ENCODE measurements around the gene RAI1. TPM values are rescaled to one million over a fixed set of nuclear protein-coding genes. Genes with fewer than 3 reads are reported as not detected.
A peak's percentile ranks its signal among the peaks of the same experiment; 100 is the strongest.

RAI1 gene
- total RNA-seq, 1 experiment from 2014 or later, result 2.8 TPM

- DNase-seq (ENCODE audit: low read depth), result no peak
Measured at GRCh38 chr17:17830740-17831207, 149.5 kb downstream of the RAI1 start.

DNA sequence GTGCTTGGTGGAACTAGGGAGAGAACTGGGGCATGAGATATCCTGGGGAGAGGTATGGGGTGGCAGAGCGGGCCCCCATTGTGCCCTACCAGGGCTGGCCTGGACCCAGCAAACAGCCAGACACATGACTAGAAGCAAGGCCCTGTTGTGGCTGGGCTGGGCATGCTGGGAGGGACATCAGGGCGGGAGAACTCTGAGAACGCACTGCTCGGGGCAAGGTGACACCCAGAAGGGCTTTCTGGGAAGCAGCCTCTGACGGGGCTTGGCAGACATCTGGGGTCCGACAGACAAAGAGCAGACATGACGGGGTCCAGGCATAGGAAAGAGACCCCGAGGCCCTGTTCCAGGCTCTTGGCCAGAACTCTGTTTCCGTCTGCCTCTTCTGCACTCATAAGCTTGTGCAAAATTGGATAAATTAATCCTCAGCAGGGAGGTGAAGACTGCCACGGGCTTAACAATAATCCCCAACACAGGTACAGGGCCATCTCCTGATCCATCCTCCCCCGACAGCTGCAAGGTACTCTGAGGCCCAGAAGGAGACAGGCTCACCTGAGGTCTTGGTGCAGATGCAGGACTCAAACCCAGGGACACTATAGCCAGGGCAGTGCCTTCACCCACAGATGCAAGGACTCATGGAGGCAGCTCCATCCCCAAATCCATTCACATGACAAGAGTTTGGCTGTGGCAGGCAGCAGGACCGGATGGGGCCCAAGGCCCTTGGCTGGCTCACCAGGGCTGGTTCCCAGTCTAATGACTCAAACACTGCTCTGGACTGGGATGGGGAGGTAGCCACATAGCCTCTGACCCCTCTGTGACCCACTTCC is 150.2 kb downstream of the RAI1 start:
- DNase-seq (ENCODE audit: low read depth), result no peak

- no peak for DNase-seq (ENCODE audit: low read depth)
Measured at GRCh38 chr17:17832032-17832363, 150.7 kb downstream of the RAI1 start.

- no peak for DNase-seq (ENCODE audit: low read depth)
Measured at GRCh38 chr17:17833658-17834357, 152.6 kb downstream of the RAI1 start.

DNA sequence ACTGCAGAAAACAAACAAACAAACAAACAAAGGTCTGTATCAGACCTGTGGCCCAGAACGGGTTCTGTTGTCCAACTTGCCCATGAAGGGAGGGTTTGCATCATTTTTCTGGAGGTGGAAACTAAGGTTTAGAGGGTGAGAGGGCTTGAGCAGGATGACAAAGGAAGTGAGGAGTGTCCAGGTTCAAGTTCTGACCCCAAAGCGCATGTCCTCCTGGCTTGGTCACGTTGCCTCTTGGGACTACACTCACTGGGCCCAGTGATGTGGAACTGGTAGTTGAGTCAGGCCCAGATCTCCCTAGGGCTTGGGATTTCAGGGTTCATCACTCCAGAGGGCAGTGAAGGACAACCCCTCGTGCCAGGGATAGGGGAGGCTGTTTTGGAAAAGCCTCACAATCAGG is 153.7 kb downstream of the RAI1 start:
- DNase-seq (ENCODE audit: low read depth), result no peak

- DNase-seq (ENCODE audit: low read depth), result no peak
Measured at GRCh38 chr17:17835415-17836249, 154.4 kb downstream of the RAI1 start.

- DNase-seq (ENCODE audit: low read depth), result peak; percentile 90
Measured at GRCh38 chr17:17836250-17836817, 155.1 kb downstream of the RAI1 start.

- peak; percentile 46 for DNase-seq (ENCODE audit: low read depth)
Measured at GRCh38 chr17:17836818-17837379, 155.6 kb downstream of the RAI1 start, which contains the start of gene SREBF1. Gene SREBF1 (minus strand): TSS chr17:17836986. CDS start chr17:17836817, 169 bp downstream.

DNA sequence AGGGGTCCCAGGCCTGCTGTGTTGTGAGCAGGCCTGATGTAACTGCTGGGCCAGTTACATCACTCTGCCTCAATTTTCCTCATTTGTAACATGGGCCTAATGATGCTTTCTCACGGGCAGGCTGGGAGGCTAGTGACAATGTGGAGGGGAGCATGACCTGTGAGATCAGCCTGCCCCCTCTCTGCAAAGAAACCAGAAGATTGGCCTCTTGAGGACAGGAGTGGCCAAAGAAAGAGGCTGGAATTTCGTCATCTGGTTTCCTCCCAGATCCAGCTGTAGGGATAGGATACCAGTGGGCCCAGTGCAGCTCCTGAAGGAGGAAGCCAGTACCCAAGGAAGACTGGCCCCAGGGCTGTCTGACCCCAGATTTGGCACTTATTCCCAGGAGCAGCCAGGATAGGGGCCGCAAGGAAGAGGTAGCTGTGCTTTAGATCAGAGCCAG is 156.1 kb downstream of the RAI1 start:
- peak; percentile 82 for DNase-seq (ENCODE audit: low read depth)

- DNase-seq (ENCODE audit: low read depth), result peak; percentile 79
Measured at GRCh38 chr17:17837966-17838962, 157.0 kb downstream of the RAI1 start.

DNA sequence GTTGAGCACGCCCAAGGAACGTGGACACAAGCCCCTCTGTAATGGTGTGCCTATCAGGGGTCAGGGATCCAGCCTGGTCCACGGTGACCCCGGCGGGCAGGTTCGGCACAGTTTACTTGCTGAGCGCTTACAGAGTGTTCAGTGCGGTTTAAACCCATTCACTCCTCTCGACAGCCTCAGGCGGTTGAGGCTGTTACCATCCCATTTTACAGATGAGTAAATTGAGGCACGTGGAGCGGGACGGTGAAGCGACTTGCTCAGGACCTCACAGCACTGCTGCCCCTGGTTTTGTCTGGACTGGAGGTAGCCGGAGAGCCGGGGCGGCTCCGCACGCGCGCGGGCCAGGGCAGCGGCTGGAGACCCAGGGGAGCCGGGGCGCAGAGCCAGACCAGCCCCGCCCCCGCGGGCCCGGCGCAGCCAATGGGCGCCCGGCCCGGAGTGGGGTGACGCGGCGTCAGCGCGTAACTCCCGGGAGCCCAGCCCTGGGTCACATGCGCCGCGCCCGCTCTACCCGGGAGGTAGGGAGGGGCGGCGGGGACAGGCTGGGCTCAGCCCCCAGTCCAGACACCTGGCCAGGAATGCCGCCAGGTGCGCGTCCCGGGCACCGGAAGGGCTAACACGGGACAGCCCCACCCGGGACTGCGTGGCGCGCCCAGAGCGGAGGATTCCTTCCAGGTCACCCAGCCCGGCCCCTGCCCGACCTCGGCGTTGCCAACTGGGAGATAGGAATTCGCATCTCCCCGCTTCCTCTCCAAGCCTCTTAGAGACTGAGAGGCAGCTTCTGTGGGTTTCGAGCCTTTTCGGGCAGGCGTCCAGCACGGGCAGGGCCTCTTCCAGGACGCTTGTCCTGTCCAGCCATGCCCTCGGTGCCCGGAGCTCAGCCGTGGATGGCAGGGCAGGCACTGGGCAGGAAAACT is 158.8 kb downstream of the RAI1 start:
- DNase-seq (ENCODE audit: low read depth), result peak; percentile 94

DNA sequence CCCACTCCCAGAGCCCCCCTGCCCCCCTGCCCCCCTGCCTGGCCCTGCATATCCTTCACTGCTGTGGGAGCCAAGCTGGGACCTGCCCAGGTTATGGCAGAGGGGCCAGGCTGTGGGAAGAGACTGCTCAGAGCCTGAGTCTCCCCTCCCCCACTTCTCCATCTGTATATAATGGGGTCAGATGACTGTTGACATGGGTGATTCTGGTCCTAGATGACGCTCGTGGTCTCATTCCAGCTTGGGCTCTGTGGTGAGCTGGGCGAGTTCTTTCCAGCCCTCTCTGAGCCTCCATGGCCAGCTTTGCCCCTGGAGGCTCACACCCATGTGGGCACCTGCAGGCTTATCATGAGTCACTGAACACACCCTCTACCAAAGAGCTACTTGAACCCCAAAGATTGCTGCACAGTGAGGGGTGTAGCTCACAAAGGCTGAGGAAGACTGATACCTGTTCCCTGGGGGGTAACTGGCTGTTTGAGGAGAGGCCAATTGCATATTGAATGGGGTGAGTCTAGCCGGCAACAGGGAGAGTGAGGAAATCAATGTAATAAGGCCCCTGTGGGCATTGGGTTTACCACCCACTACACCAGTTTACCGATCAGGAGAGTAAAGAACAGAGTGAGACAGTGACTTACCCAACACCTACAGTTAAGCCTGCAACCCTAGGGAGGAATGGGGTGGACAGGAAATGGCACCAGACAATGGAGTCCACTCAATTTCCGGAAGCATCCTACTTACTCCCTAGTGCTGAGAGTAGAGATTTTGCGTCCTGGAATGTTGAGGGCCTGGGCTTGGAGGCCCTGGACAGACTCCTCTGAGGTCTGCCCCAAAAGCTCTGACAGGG is 159.7 kb downstream of the RAI1 start:
- DNase-seq (ENCODE audit: low read depth), result peak; percentile 63

GRCh38 chr17:17841601-17842025 is 160.4 kb downstream of the RAI1 start:
- peak; percentile 61 for DNase-seq (ENCODE audit: low read depth)

GRCh38 chr17:17842111-17842876 is 161.0 kb downstream of the RAI1 start:
- DNase-seq (ENCODE audit: low read depth), result no peak

GRCh38 chr17:17843096-17843495 is 161.8 kb downstream of the RAI1 start:
- DNase-seq (ENCODE audit: low read depth), result no peak

- no peak for DNase-seq (ENCODE audit: low read depth)
Measured at GRCh38 chr17:17844079-17844478, 162.8 kb downstream of the RAI1 start.

DNA sequence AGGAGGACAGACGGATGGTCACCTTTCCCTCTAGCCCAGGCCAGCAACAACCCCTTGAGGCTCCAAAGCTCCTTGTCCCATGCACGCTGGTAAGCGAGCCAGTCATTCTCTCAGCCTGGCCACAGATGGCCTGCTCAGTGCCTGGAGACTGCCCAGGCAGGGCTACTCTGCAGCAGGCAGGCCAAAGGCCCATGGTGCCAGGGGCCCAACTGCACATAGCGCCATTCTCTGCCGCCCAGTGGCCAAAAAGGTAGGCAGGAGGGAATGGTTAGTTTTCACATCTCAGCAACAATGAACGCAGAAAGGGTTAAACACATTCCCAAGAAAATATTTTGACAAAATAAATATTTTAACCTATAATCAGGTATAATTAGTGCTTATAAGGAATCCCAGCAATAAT is 163.2 kb downstream of the RAI1 start:
- no peak for DNase-seq (ENCODE audit: low read depth)
